GM12873 (cell line): ENCODE measurements around the gene SPINK14.

Experiments used
- CTCF ChIP-seq: IDR thresholded peaks from 2 replicates; pipeline ENCODE4 v1.5.1; 2012; ENCODE audit warnings: low read depth, mild to moderate bottlenecking, moderate library complexity, low read length, control low read depth; ENCODE audit not compliant: insufficient read depth; ENCODE audit errors: missing control alignments

SPINK14 gene

GRCh38 chr5:148193202-148193601, 24.9 kb downstream of the SPINK14 start:
- TF ChIP-seq CTCF: no peak

DNA sequence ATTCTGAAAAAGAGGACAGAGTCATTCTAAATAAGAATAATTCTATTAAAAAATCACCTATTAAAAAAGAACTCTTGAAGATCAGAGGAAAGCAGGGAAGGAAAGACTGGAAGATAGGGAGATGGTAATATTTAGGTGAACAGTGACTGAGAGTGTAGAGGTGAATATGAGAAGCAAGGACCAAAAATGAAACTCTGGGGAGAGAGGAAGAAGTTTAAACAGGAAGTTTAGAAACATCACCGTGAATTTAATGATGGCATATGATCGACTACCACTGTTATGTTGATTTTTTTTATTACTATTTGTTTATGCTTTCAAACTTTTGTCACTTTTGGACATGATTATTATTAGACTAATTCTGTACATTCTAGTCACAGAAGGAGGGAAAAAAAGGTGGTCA, 32.8 kb downstream of the SPINK14 start:
- TF ChIP-seq CTCF: no peak

DNA sequence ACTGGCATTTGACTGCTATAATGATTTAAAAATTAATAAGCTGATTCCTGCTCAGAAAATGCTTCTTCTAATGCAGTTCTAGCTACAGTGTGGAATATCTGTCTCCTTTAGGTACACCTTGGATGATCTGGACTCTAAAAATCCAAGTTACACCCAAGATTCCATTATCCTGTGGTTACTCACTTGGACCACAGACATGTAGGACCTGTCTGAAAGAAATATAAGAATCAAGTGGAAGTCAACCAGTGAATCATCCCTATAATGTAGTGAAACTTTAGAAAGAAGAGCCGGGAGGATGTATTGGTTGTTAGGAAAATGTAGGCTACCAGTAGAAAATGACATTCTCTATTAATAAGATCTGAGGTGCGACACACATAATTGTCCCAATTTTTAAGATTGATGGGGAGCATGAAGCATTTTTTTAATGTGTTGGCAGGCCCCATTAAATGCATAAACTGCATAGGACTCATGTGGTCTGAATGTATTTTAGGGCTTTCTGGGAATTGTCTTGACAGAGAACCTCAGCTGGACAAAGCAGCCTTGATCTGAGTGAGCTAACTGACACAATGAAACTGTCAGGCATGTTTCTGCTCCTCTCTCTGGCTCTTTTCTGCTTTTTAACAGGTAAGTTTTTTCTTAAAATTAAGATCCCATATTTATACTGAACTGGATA, 34.3 kb downstream of the SPINK14 start, which contains the start of gene SPINK6:
Gene SPINK6 (plus strand): TSS at position 512 of the 673 bp plus-strand sequence. CDS start 55 bp downstream, at position 567.
- TF ChIP-seq CTCF: no peak

DNA sequence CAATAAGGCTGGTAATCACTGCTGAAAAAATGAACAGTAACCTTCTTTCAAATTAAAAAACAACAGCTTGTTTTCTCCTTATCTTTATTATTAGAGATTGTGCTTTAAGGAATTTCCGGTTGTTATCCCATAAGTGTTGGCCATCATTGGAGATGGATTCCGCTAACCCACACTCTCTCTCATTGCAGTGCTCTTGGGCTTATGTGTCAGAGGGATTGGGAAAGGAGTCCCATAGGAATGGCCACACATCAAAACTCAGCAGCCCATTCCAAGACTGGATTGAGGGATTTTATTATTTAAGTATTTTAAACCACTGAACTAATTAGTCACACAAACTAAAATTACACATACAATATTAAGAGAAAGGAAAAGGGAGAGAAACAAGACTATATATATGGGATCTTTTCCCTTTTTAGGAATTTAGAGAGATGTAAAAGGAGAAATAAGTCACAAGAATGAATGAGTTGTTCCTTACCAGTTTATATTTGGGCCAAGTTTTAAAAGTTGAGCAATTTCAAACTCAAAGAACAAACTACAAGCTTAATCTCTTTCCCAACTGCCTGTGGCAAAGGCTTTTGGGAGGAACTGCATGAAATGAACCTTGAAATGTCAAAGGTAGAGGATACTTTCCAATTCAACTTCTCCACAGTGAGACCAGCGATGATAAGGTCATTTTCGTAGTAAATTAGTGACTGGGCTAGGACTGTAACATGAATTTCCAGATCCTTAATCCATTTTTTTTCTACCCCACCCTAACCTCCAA, 36.9 kb downstream of the SPINK14 start:
- no peak for TF ChIP-seq CTCF

DNA sequence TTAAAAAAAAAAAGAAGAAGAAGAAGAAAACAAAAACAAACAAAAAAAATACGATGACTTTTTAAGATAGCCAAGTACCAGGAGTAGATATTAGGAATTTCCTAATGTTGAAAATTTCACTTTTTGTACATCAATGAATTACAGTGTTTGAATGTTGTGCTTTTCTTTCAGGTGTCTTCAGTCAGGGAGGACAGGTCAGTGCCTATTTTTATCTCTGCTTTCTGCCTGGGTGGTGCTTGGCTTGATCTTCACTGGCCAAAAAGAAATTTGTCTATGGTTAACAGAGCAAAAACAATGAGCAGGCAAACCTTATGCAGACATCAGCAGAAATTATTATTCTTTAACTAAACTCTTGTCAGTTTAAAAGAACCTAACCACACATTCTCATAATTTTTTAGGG, 37.5 kb downstream of the SPINK14 start:
- no peak for TF ChIP-seq CTCF

DNA sequence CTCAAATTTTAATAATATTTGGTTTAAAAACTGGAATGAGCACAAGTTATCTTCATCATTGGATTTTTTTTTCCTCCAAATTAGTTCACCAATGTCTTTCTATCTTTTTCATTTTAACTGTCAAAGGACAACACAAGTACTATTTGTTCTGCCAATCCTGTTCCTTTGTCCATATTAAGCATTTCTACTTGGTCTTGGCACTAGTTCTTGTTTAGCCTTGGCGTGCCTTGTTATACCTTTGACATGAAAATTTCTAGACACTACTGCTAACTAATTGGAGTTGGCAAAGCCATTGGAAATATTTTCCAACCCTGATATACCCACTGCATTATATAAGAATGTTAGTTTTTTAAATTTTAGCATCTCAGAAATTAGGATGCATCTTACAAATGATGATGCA, 38.3 kb downstream of the SPINK14 start:
- TF ChIP-seq CTCF: no peak

- no peak for TF ChIP-seq CTCF
Measured at GRCh38 chr5:148208226-148208625, 39.9 kb downstream of the SPINK14 start.
